Tibial artery (tissue), 4 donors: ENCODE measurements around the gene TIMM17B.
"Not testable (repeated sequence)": the region's sequence is repeated elsewhere in the genome, so short reads cannot be mapped to it uniquely, and the experiment has no call there.

Experiments used
- DNase-seq, 2 donors: peaks; one replicate each; pipeline ENCODE4 v3.0.0-alpha.2; 2019
- H3K27ac ChIP-seq, 2 donors: fragments of 200-600 bp; sonication (generic) in 1 of 2; 1 replicate in 1 of 2; 2 replicates in 1 of 2; pipeline ENCODE4 v1.5.1; 2018 to 2019; ENCODE audit warnings: mild to moderate bottlenecking in 1 of 2
- H3K27me3 ChIP-seq, 2 donors: fragments of 200-600 bp; sonication (generic) in 1 of 2; one replicate each; pipeline versions ENCODE4 v1.5.1 to v1.6.0; 2016 to 2019
- H3K36me3 ChIP-seq, 3 donors: fragments of 200-600 bp; sonication (generic) in 2 of 3; one replicate each; pipeline ENCODE4 v1.5.1; 2016 to 2019; ENCODE audit warnings: mild to moderate bottlenecking in 2 of 3
- H3K4me1 ChIP-seq, 4 donors: fragments of 200-600 bp; sonication (generic) in 2 of 4; 1 replicate in 3 of 4; 2 replicates in 1 of 4; pipeline ENCODE4 v1.5.1; 2016 to 2019
- H3K4me3 ChIP-seq, 2 donors: fragments of 200-600 bp; sonication (generic) in 1 of 2; 1 replicate in 1 of 2; 2 replicates in 1 of 2; pipeline ENCODE4 v1.5.1; 2018 to 2019; ENCODE audit warnings: mild to moderate bottlenecking in 2 of 2
- H3K9me3 ChIP-seq, 3 donors: fragments of 200-600 bp; sonication (generic) in 1 of 3; one replicate each; pipeline ENCODE4 v1.5.1; 2016 to 2019
- CTCF ChIP-seq, 2 experiments: fragments of 200-600 bp in 1 of 2; fragments of 450-650 bp in 1 of 2; IDR thresholded peaks; one replicate each; pipeline ENCODE4 v1.5.1; 2017 to 2019; ENCODE audit warnings: antibody characterized with exemption in 2 of 2, mild to moderate bottlenecking in 1 of 2, moderate library complexity in 1 of 2
- intact Hi-C: fragments of 100-400 bp; cut with DNase I; formaldehyde crosslinking; loops from one replicate; pipeline ENCODE4 v1.15.0; 2023; ENCODE audit warnings: low total_unique reads

The TIMM17B gene

DNA sequence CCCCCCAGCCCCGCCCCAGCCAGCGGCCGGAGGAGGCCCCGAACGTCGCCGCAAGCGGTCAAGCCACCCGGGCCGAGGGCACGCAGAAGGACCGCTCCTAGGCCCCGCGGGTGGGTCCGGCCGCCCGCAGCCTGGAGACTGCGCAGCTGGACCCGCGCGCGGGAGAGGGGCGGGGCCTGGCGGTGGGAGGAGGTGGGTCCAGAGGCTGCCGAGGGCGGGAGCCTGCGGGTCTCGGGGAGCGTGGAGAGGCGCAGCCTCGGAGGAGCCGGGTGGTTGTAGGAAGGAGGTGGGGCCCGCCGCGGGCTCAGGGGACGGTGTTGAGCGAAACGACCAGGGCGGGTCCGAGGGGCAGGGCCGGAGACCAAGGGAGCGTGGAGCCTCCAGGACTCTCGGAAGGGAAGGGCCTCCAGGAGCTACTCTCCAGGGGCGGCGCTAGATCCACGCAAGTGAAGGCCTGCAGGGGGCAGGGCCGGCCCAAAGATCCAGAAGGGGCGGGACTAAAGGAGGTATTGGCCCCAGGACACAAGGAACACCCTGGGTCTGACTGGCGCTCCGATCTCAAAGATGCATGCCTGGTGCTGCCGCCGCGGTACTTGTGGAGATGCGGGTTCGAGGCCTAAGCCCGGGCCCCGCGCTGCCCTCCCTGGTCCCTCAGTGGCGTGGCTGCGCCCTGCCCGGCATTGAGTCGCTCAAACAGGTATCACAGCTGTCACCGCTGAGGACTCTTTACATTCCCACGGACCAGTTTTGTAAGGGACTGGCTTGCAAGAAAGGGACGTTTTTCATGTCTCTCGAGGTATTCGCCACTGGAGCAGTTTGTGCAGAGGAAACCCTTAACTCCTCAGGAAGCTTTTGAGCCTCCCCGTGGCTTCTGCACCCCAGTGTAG, 5.9 kb downstream of the TIMM17B start:
- Histone ChIP-seq H3K36me3 (peaks cover 4 to 13% (median 6%) of the 10 kb centered on the region in 3 donors), H3K27me3 (no peaks in the 10 kb centered on the region), H3K27ac (peak overlapping the region; percentile 81 to 88), H3K4me1 (peaks cover 0 to 16% (median 8%) of the 10 kb centered on the region in 4 donors), H3K4me3 (peak overlapping the region; percentile 71 to 75), H3K9me3 (no peaks in the 10 kb centered on the region)
- peak; percentile 27 to 32 for TF ChIP-seq CTCF (IDR thresholded peaks at IDR 0.05)
- intact Hi-C loops: no loop called here
- peak; percentile 87 to 95 for DNase-seq

DNA sequence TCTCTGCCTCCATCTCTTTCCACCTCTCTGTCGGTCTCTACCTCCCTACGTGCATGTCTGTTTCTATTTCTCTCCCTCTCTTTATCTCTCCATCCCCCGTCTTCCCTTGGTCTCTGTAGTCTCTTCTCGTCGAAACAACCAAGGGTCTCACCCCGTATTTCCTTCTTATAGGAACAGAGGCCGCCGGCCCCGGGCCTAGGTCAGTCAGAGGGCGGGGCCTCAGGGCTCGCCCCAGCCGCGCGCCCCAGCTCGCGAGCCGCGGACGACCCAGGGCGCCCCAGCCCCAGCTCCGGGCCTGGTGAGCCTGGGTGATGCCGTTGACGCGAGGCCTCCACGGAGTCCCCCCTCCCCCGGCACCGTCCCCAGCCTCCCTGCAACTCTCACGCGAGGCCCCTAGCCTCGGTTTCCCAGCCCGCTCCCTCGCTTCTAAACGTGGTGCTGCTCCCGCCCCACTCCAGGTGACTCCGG, 6.6 kb downstream of the TIMM17B start:
- DNase-seq: no peak
- no peak for TF ChIP-seq CTCF (IDR thresholded peaks at IDR 0.05)
- peaks cover 0 to 10% (median 3%) of the 10 kb centered on the region in 4 donors for H3K4me1 ChIP-seq
- intact Hi-C loops: no loop called here
- no peaks in the 10 kb centered on the region for H3K27me3 ChIP-seq
- H3K36me3 ChIP-seq: peaks cover 4 to 13% (median 6%) of the 10 kb centered on the region in 3 donors
- H3K27ac ChIP-seq: peak overlapping the region; percentile 81 to 88
- H3K9me3 ChIP-seq: no peaks in the 10 kb centered on the region
- peak overlapping the region; percentile 71 to 75 for H3K4me3 ChIP-seq

DNA sequence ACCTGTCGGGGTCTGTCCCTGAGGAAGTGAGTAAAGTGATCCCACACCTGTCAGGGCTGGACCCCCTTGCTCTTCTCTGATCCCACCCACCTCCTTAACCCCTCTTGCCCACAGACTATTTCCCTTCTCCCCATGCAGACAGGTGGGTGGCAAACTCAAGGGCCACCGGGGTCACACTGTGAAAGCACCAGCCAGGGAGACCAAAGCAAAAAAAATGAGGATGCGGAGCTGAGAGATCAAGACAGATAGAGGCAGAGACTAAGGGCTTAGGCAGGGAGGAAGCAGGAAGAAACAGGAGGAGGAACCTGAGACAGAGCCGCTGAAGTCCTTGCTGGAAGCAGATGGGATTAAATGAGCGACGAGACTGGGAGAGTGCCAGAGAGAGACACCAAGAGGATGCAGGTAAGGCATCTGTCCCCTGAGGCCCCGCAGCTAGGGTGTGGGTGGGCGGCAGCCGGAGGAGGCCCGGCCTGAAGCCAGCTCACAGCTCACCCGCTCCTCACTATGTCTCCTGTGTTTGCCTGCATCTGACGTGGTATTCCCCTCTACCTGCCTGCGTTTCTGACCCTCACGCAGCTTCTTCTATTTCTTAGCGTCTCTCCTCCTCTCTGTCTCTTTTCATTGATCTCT, 7.2 kb downstream of the TIMM17B start:
- Histone ChIP-seq H3K4me1 (peaks cover 0 to 10% (median 3%) of the 10 kb centered on the region in 4 donors), H3K9me3 (no peaks in the 10 kb centered on the region), H3K4me3 (peak overlapping the region; percentile 71 to 75), H3K27me3 (no peaks in the 10 kb centered on the region), H3K27ac (peak overlapping the region; percentile 81 to 88), H3K36me3 (peaks cover 4 to 13% (median 6%) of the 10 kb centered on the region in 3 donors)
- intact Hi-C loops: no loop called here
- no peak for TF ChIP-seq CTCF (IDR thresholded peaks at IDR 0.05)
- no peak for DNase-seq

DNA sequence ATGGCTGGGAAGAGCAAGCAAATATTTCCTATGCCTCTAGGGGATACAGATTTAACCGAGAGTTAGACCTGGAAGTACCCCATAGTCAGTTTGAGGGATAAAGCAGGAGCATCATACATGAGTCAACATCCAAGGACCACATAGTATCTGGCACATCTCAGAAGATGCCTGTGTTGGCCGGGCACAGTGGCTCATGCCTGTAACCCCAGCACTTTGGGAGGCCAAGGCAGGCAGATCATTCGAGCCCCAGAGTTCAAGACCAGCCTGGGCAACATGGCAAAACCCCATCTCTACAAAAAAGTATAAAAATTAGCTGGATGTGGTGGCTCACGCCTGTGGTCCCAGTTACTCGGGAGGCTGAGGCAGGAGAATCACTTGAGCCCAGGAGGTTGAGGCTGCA, 11.0 kb downstream of the TIMM17B start:
- not testable (repeated sequence) for DNase-seq, H3K27me3 ChIP-seq

DNA sequence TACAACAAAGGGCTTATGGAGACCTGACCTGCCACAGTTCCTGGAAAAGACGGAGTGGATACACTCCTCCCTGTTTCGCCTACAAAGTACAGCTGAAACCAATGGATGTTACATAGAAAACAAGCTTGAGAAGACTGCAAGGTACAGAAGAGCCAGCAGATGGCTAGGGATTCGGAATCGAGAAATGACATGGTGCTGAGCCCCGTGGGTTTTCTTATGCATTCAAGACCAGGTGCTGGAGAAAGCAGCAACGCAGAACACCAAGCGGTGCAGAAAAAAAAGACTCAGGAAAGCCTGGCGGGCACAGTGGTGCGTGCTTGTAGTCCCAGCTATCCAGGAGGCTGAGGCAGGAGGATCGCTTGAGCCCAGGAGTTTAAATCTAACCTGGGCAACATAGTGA, 13.8 kb downstream of the TIMM17B start:
- H3K4me3 ChIP-seq: no peak overlapping the region
- intact Hi-C loops: no loop called here
- H3K36me3 ChIP-seq: no peaks in the 10 kb centered on the region
- no peak overlapping the region for H3K27ac ChIP-seq
- DNase-seq: no peak
- TF ChIP-seq CTCF (IDR thresholded peaks at IDR 0.05): no peak
- H3K27me3 ChIP-seq: no peaks in the 10 kb centered on the region
- H3K9me3 ChIP-seq: no peaks in the 10 kb centered on the region
- H3K4me1 ChIP-seq: no peaks in the 10 kb centered on the region

More for the DNA sequence above, 11.0 kb downstream of the TIMM17B start:
- H3K4me3 ChIP-seq, H3K36me3 ChIP-seq, intact Hi-C loops, H3K27ac ChIP-seq, H3K9me3 ChIP-seq, H3K4me1 ChIP-seq: not testable (repeated sequence)

GRCh38 chrX:48876944-48877343, 20.6 kb downstream of the TIMM17B start:
- H3K36me3 ChIP-seq, DNase-seq, H3K4me3 ChIP-seq, H3K27me3 ChIP-seq, intact Hi-C loops, H3K27ac ChIP-seq, H3K4me1 ChIP-seq, H3K9me3 ChIP-seq: not testable (repeated sequence)

GRCh38 chrX:48872017-48872416, 25.6 kb downstream of the TIMM17B start:
- H3K27me3 ChIP-seq, H3K9me3 ChIP-seq, DNase-seq, H3K4me1 ChIP-seq, intact Hi-C loops, H3K36me3 ChIP-seq, H3K27ac ChIP-seq, H3K4me3 ChIP-seq: not testable (repeated sequence)
